Measurements from ENCODE around the gene AGPAT4. TPM values are rescaled to one million over a fixed set of nuclear protein-coding genes. Genes with fewer than 3 reads are reported as not detected.

Gene AGPAT4
- total and polyA plus RNA-seq, 2 of the 4 experiments (the other 2 are of a cell fraction), result 3.6 to 3.8 TPM

- Histone ChIP-seq H3K27ac (ENCODE audit: insufficient read depth, low read length) (no peak overlapping the region), H2BK15ac (ENCODE audit: low read depth, low read length) (no peak overlapping the region), H3K27me3 (ENCODE audit: control insufficient read depth, insufficient read depth, low read length) (no peaks in the 10 kb centered on the region), H3K9me1 (ENCODE audit: insufficient read depth, low read length) (peaks cover 3% of the 10 kb centered on the region; the same call in 1 of the 2 replicates), H3K23ac (ENCODE audit: low read depth, low read length) (no peak overlapping the region), H4K5ac (ENCODE audit: low read depth, low read length) (no peak overlapping the region), H3K18ac (ENCODE audit: low read depth, low read length) (no peak overlapping the region), H3K79me1 (ENCODE audit: low read depth in 1 of 2, low read length in 2 of 2) (peaks cover 5 to 26% of the 10 kb centered on the region in 2 experiments; a peak in 3 of 4 replicates), H3K36me3 (ENCODE audit: control insufficient read depth, insufficient read depth, low read length) (no peaks in the 10 kb centered on the region; the same call in 1 of the 2 replicates), H3K4me1 (ENCODE audit: control insufficient read depth, insufficient read depth, low read length) (peaks cover 3% of the 10 kb centered on the region; the same call in 1 of the 2 replicates), H3K4me2 (ENCODE audit: low read depth, low read length) (no peak overlapping the region), H3K9me3 (ENCODE audit: control insufficient read depth, insufficient read depth, low read length) (no peaks in the 10 kb centered on the region), H2AK9ac (replicated peaks; ENCODE audit: low read depth, low read length, poor library complexity) (no peak overlapping the region), H4K91ac (ENCODE audit: insufficient read depth, low read depth, low read length) (no peak overlapping the region), H3K4ac (ENCODE audit: low read depth, low read length) (no peak overlapping the region), H2BK120ac (ENCODE audit: low read depth, low read length) (no peak overlapping the region), H4K20me1 (ENCODE audit: insufficient read depth, low read length) (no peaks in the 10 kb centered on the region), H4K8ac (ENCODE audit: low read depth in 2 of 2, low read length in 2 of 2) (no peak overlapping the region), H3K56ac (ENCODE audit: extremely low read depth, insufficient read depth, low read length) (no peak overlapping the region), H3K4me3 (ENCODE audit: insufficient read depth, low read depth, low read length) (no peak overlapping the region), H2AFZ (replicated peaks; ENCODE audit: low read length, poor library complexity) (no peak overlapping the region), H2AK5ac (ENCODE audit: low read depth, low read length) (no peak overlapping the region), H2BK20ac (ENCODE audit: low read depth, low read length) (no peak overlapping the region), H2BK5ac (ENCODE audit: low read depth, low read length, poor library complexity, severe bottlenecking) (no peak overlapping the region), H3K9ac (ENCODE audit: low read depth, low read length) (no peak overlapping the region), H3K14ac (replicated peaks; ENCODE audit: low read depth, low read length) (no peak overlapping the region)
- ATAC-seq (ENCODE audit: low read depth), result no peak
- dilution Hi-C loops (cut with HindIII; ENCODE audit: low sequenced_read_pairs, unreplicated experiment) (no loop called here), intact Hi-C loops (cut with micrococcal nuclease) (no loop called here), in situ Hi-C loops (cut with MboI; ENCODE audit: low sequenced_read_pairs) (no loop called here)
- WGBS, 2 experiments (ENCODE audit: extremely low coverage in 2 of 2, insufficient read length in 1 of 2), result no CpG with 5 or more reads among the region's 10 CpGs
- ChIA-PET CTCF (interaction anchor here (1.2 kb wide), 1 partner anchor 14 kb away, joined by 3 read pairs; no protein-coding TSS in a partner anchor), POLR2A (ENCODE audit: unreplicated experiment) (no interaction called here)
- DNase-seq, result no peak
- TF ChIP-seq POLR2A (IDR thresholded peaks at IDR 0.05; ENCODE audit: low read depth, low read length) (no peak), SMC3 (IDR thresholded peaks at IDR 0.05; ENCODE audit: low read depth, low read length) (no peak), NFE2L2 (IDR thresholded peaks at IDR 0.05; ENCODE audit: low read depth, low read length) (no peak), MAFK (IDR thresholded peaks at IDR 0.05; ENCODE audit: low read depth, low read length) (no peak), FOS (IDR thresholded peaks at IDR 0.05; ENCODE audit: low read depth, low read length) (no peak), RAD21 (IDR thresholded peaks at IDR 0.05; ENCODE audit: low read length) (no peak), USF2 (IDR thresholded peaks at IDR 0.05; ENCODE audit: low read depth, low read length) (no peak), ELK1 (IDR thresholded peaks at IDR 0.05; ENCODE audit: borderline replicate concordance, low read depth, low read length) (no peak), CHD1 (IDR thresholded peaks at IDR 0.05; ENCODE audit: low read depth, low read length) (no peak), BHLHE40 (IDR thresholded peaks at IDR 0.05; ENCODE audit: low read depth, low read length) (no peak), CTCF (conservative IDR thresholded peaks at IDR 0.05; ENCODE audit: low read depth, low read length) (no peak), MAZ (IDR thresholded peaks at IDR 0.05; ENCODE audit: borderline replicate concordance, low read depth, low read length) (no peak), MXI1 (IDR thresholded peaks at IDR 0.05; ENCODE audit: borderline replicate concordance, low read depth, low read length) (no peak), RFX5 (IDR thresholded peaks at IDR 0.05; ENCODE audit: low read depth, low read length) (no peak), CEBPB (IDR thresholded peaks at IDR 0.05; ENCODE audit: low read depth, low read length) (no peak), RCOR1 (IDR thresholded peaks at IDR 0.05; ENCODE audit: insufficient replicate concordance, low read length) (no peak)
- no TSS peak for BruUV-seq (replicated peaks)
These were observed 31.7 kb downstream of the AGPAT4 start for GRCh38 chr6:161242113-161242512.
